Body of pancreas (tissue), 4 donors: ENCODE measurements around the gene DNAJC4. TPM values are rescaled to one million over a fixed set of nuclear protein-coding genes. Genes with fewer than 3 reads are reported as not detected.

Experiments
- ATAC-seq: fragments of 150-250 bp; one replicate; pipeline ENCODE4 v1.9.1; 2016
- DNase-seq, 4 donors: peaks; one replicate each; pipeline ENCODE4 v3.0.0-alpha.2; 2019
- H3K27ac ChIP-seq, 4 donors: fragments of 200-600 bp; sonication (generic); 1 replicate in 3 of 4; 2 replicates in 1 of 4; pipeline versions ENCODE4 v1.5.1 to v1.6.1; 2016 to 2019; ENCODE audit warnings: mild to moderate bottlenecking in 1 of 4, mixed read lengths in 1 of 4, moderate library complexity in 1 of 4
- H3K27me3 ChIP-seq, 2 donors: fragments of 200-600 bp; sonication (generic); one replicate each; pipeline ENCODE4 v1.6.0; 2016; ENCODE audit warnings: mild to moderate bottlenecking in 1 of 2
- H3K36me3 ChIP-seq, 2 donors: fragments of 200-600 bp; sonication (generic); replicated peaks in 1 of 2; 2 replicates each; pipeline ENCODE4 v1.5.1; 2016; ENCODE audit warnings: low read depth in 2 of 2; ENCODE audit not compliant: insufficient read depth in 1 of 2
- H3K4me1 ChIP-seq: fragments of 200-600 bp; sonication (generic); one replicate; pipeline ENCODE4 v1.6.0; 2016
- H3K4me3 ChIP-seq, 2 donors: fragments of 200-600 bp; sonication (generic); 1 replicate in 1 of 2; 2 replicates in 1 of 2; pipeline ENCODE4 v1.5.1; 2016 to 2019
- H3K9me3 ChIP-seq, 3 donors: fragments of 200-600 bp; sonication (generic); 1 replicate in 2 of 3; 2 replicates in 1 of 3; pipeline ENCODE4 v1.5.1; 2016
- CTCF ChIP-seq, 7 experiments: fragments of 450-650 bp in 4 of 7; fragments of 200-600 bp in 3 of 7; sonication (generic) in 3 of 7; IDR thresholded peaks; one replicate each; pipeline ENCODE4 v1.5.1; 2016 to 2019; ENCODE audit warnings: antibody characterized with exemption in 7 of 7
- POLR2A ChIP-seq, 3 donors: fragments of 450-650 bp; IDR thresholded peaks; one replicate each; pipeline ENCODE4 v1.6.1; 2016; ENCODE audit warnings: antibody characterized with exemption in 3 of 3, mild to moderate bottlenecking in 2 of 3
- WGBS, 2 donors: methylation state at CpG; one replicate each; pipeline ENCODE4 v1.1.5; 2017; 5-methylcytosine and 5-hydroxymethylcytosine counted together
- intact Hi-C: fragments of 100-400 bp; cut with DNase I; formaldehyde crosslinking; loops from one replicate; pipeline ENCODE4 v1.15.1; 2023
- total RNA-seq, 2 donors: library from RNA; depleted of rRNA; stranded (reverse); fragments of >200 nt; gene quantifications; one replicate each; pipeline ENCODE4 v1.1.0, GENCODE V29; 2016

The DNAJC4 gene
- total RNA-seq, 2 donors from 2014 or later = 23.6 to 56.7 TPM

- Histone ChIP-seq H3K9me3 (no peaks in the 10 kb centered on the region), H3K4me3 (peak overlapping the region; percentile 49 to 57), H3K36me3 (no peaks in the 10 kb centered on the region), H3K27ac (peak overlapping the region; percentile 81 to 92 (median 86)), H3K4me1 (peaks cover 76% of the 10 kb centered on the region), H3K27me3 (no peaks in the 10 kb centered on the region)
- intact Hi-C loops = no loop called here
- WGBS, 2 donors = 1 to 2% methylated on average over 24 to 43 of the region's 80 CpGs
- ATAC-seq (peak; percentile 31), DNase-seq (peak; percentile 55 to 73 (median 65))
- TF ChIP-seq POLR2A (IDR thresholded peaks at IDR 0.05) (peak; percentile 20 to 39 (median 34)), CTCF (IDR thresholded peaks at IDR 0.05) (peak in 2 of 7 experiments; percentile 40 to 44)
Measured at GRCh38 chr11:64234647-64235379, 4.5 kb downstream of the DNAJC4 start.

DNA sequence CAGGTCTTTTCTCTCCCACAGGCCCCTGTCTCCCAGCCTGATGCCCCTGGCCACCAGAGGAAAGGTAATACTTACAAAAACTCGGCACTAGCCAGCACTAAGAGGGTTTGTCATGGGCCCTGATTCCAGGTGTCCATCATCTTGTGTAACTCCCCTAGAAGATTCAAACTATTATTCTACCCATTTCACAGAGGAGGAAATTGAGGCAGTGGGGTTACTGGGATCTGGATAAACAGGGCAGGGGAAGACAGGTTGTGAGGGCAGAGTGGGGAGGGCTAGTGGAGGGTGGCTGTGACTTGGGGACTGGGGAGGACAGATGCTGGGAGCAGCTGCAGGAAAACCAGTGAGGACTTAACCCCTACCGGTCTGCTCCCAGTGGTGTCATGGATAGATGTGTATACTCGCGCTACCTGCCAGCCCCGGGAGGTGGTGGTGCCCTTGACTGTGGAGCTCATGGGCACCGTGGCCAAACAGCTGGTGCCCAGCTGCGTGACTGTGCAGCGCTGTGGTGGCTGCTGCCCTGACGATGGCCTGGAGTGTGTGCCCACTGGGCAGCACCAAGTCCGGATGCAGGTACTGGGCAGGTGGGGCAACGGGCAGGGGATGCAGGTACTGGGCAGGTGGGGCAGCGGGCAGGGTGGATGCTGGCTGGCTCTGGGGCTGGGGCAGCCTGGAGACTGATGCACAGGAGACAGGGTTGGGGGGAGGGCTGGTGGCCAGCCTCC is 5.3 kb downstream of the DNAJC4 start:
- Histone ChIP-seq H3K4me3 (peak overlapping the region; percentile 49 to 57), H3K9me3 (no peaks in the 10 kb centered on the region), H3K36me3 (no peaks in the 10 kb centered on the region), H3K27me3 (no peaks in the 10 kb centered on the region), H3K4me1 (peaks cover 81% of the 10 kb centered on the region), H3K27ac (peak overlapping the region; percentile 81 to 92 (median 86))
- WGBS, 2 donors = 23 to 27% methylated on average over 11 to 12 of the region's 12 CpGs
- ATAC-seq (no peak), DNase-seq (peak in 3 of 4 donors; percentile 47 to 72 (median 68))
- no peak for TF ChIP-seq CTCF (IDR thresholded peaks at IDR 0.05)
- intact Hi-C loops = no loop called here

GRCh38 chr11:64237484-64237951 is 7.2 kb downstream of the DNAJC4 start:
- no peaks in the 10 kb centered on the region for H3K9me3 ChIP-seq
- WGBS, 2 donors = 10 to 14% methylated on average over 7 to 12 of the region's 12 CpGs
- intact Hi-C loops = no loop called here
- no peaks in the 10 kb centered on the region for H3K36me3 ChIP-seq
- no peak overlapping the region for H3K4me3 ChIP-seq
- no peaks in the 10 kb centered on the region for H3K27me3 ChIP-seq
- DNase-seq (peak; percentile 97 to 98 (median 98)), ATAC-seq (peak; percentile 51)
- TF ChIP-seq POLR2A (IDR thresholded peaks at IDR 0.05) (peak in 2 of 3 donors; percentile 58 to 61), CTCF (IDR thresholded peaks at IDR 0.05) (peak in 4 of 7 experiments; percentile 29 to 54 (median 44))
- H3K27ac ChIP-seq = peak overlapping the region; percentile 84 to 100 (median 98)
- peaks cover 70% of the 10 kb centered on the region for H3K4me1 ChIP-seq

GRCh38 chr11:64238076-64238475 is 7.7 kb downstream of the DNAJC4 start:
- Histone ChIP-seq H3K27me3 (no peaks in the 10 kb centered on the region), H3K27ac (peak overlapping the region; percentile 84 to 100 (median 98)), H3K4me1 (peaks cover 74% of the 10 kb centered on the region), H3K36me3 (no peaks in the 10 kb centered on the region), H3K4me3 (no peak overlapping the region), H3K9me3 (no peaks in the 10 kb centered on the region)
- ATAC-seq = no peak
- DNase-seq = peak in 1 of 4 donors; percentile 59
- 53 to 57% methylated on average over 6 to 8 of the region's 9 CpGs for WGBS, 2 donors
- intact Hi-C loops = no loop called here
- no peak for TF ChIP-seq CTCF (IDR thresholded peaks at IDR 0.05)
- TF ChIP-seq POLR2A (IDR thresholded peaks at IDR 0.05) = no peak
